ENCODE measurements around the gene ERAS. TPM values are rescaled to one million over a fixed set of nuclear protein-coding genes. Genes with fewer than 3 reads are reported as not detected.
"Not testable (repeated sequence)": the region's sequence is repeated elsewhere in the genome, so short reads cannot be mapped to it uniquely, and the experiment has no call there.

The ERAS gene
- total RNA-seq, 2 experiments from 2014 or later = not detected

- CTCF ChIA-PET = no interaction called here
- Mint-ChIP-seq H3K4me1 (no peaks in the 10 kb centered on the region), H3K9me3 (no peaks in the 10 kb centered on the region), H3K27me3 (peaks cover 1% of the 10 kb centered on the region), H3K27ac (no peak overlapping the region), H3K36me3 (ENCODE audit: low read depth) (no peaks in the 10 kb centered on the region), H3K4me3 (no peak overlapping the region)
- no peak for DNase-seq
- POLR2A ChIA-PET = no interaction called here
Observed at GRCh38 chrX:48864210-48864609, 37.9 kb downstream of the ERAS start.

- H3K27me3 Mint-ChIP-seq; H3K36me3 Mint-ChIP-seq (ENCODE audit: low read depth); H3K4me3 Mint-ChIP-seq; H3K9me3 Mint-ChIP-seq; H3K4me1 Mint-ChIP-seq; CTCF ChIA-PET; DNase-seq; H3K27ac Mint-ChIP-seq; POLR2A ChIA-PET: not testable (repeated sequence)
Observed at GRCh38 chrX:48872017-48872416, 45.7 kb downstream of the ERAS start.

GRCh38 chrX:48876944-48877343 lies 50.6 kb downstream of the ERAS start:
- H3K4me1 Mint-ChIP-seq; H3K36me3 Mint-ChIP-seq (ENCODE audit: low read depth); DNase-seq; H3K27me3 Mint-ChIP-seq; CTCF ChIA-PET; H3K4me3 Mint-ChIP-seq; H3K27ac Mint-ChIP-seq; POLR2A ChIA-PET; H3K9me3 Mint-ChIP-seq: not testable (repeated sequence)

Other genes starting within 250 kb of the ERAS start
- 10 to 100 TPM; 37.8 to 44.5 TPM for gene WDR13, start 229.0 kb upstream of the ERAS start, total RNA-seq
- 100 to 1,000 TPM; 165 to 177 TPM for gene WAS, start 142.7 kb upstream of the ERAS start, total RNA-seq
- 10 to 100 TPM; 33.4 to 33.6 TPM for gene SUV39H1, start 129.8 kb upstream of the ERAS start, total RNA-seq
- gene GLOD5, start 64.8 kb upstream of the ERAS start, total RNA-seq = not detected
- gene GATA1, start 39.9 kb upstream of the ERAS start, total RNA-seq = not detected
- gene HDAC6, start 24.4 kb upstream of the ERAS start, total RNA-seq = 100 to 1,000 TPM in 1 of 2 experiments, 10 to 100 TPM in 1; 94.3 to 102 TPM
- under 1 TPM; 0.33 to 0.40 TPM for gene PCSK1N, start 9.1 kb downstream of the ERAS start, total RNA-seq
- 10 to 100 TPM; 39.9 to 45.8 TPM for gene TIMM17B, start 71.3 kb downstream of the ERAS start, total RNA-seq
- 10 to 100 TPM; 69.4 to 77.6 TPM for gene PQBP1, start 71.4 kb downstream of the ERAS start, total RNA-seq
- 10 to 100 TPM; 14.0 to 16.8 TPM for gene SLC35A2, start 85.1 kb downstream of the ERAS start, total RNA-seq
- gene PIM2, start 92.5 kb downstream of the ERAS start, total RNA-seq = 100 to 1,000 TPM; 152 to 154 TPM
- 10 to 100 TPM; 49.0 to 54.1 TPM for gene OTUD5, start 131.1 kb downstream of the ERAS start, total RNA-seq
- 1 to 10 TPM; 2.9 to 3.6 TPM for gene KCND1, start 145.3 kb downstream of the ERAS start, total RNA-seq
- 10 to 100 TPM; 73.2 to 91.2 TPM for gene GRIPAP1, start 175.8 kb downstream of the ERAS start, total RNA-seq
- gene TFE3, start 216.8 kb downstream of the ERAS start, total RNA-seq = 10 to 100 TPM; 25.7 to 26.8 TPM
- gene CCDC120, start 232.5 kb downstream of the ERAS start, total RNA-seq = 1 to 10 TPM; 5.5 to 5.9 TPM
- 10 to 100 TPM; 24.7 to 27.1 TPM for gene PRAF2, start 247.5 kb downstream of the ERAS start, total RNA-seq